ENCODE measurements around the gene SCFD2.

The SCFD2 gene

GRCh38 chr4:53194727-53195126 is 171.1 kb downstream of the SCFD2 start:
- no peak for TF ChIP-seq TAF1 (IDR thresholded peaks at IDR 0.05; ENCODE audit: borderline replicate concordance, insufficient read depth, low read length)
- TF ChIP-seq SIN3A (IDR thresholded peaks at IDR 0.05; ENCODE audit: borderline replicate concordance, insufficient read depth, low read length): no peak
- no peak for TF ChIP-seq FOXP2 (optimal IDR thresholded peaks at IDR 0.05; ENCODE audit: borderline replicate concordance, extremely low read depth, extremely low read length, insufficient read depth)
- no peak for TF ChIP-seq POLR2AphosphoS5 (IDR thresholded peaks at IDR 0.05; ENCODE audit: low read depth, low read length)
- no peak for TF ChIP-seq REST (IDR thresholded peaks at IDR 0.05; ENCODE audit: insufficient read depth in 1 of 2, low read depth in 2 of 2, low read length in 2 of 2)

GRCh38 chr4:53193111-53193510 is 172.8 kb downstream of the SCFD2 start:
- no peak for TF ChIP-seq SIN3A (IDR thresholded peaks at IDR 0.05; ENCODE audit: borderline replicate concordance, insufficient read depth, low read length)
- no peak for TF ChIP-seq TAF1 (IDR thresholded peaks at IDR 0.05; ENCODE audit: borderline replicate concordance, insufficient read depth, low read length)
- no peak for TF ChIP-seq POLR2AphosphoS5 (IDR thresholded peaks at IDR 0.05; ENCODE audit: low read depth, low read length)
- no peak for TF ChIP-seq FOXP2 (optimal IDR thresholded peaks at IDR 0.05; ENCODE audit: borderline replicate concordance, extremely low read depth, extremely low read length, insufficient read depth)
- TF ChIP-seq REST (IDR thresholded peaks at IDR 0.05; ENCODE audit: insufficient read depth in 1 of 2, low read depth in 2 of 2, low read length in 2 of 2): no peak

GRCh38 chr4:53192496-53192895 is 173.4 kb downstream of the SCFD2 start:
- TF ChIP-seq REST (IDR thresholded peaks at IDR 0.05; ENCODE audit: insufficient read depth in 1 of 2, low read depth in 2 of 2, low read length in 2 of 2) (no peak), FOXP2 (optimal IDR thresholded peaks at IDR 0.05; ENCODE audit: borderline replicate concordance, extremely low read depth, extremely low read length, insufficient read depth) (no peak), TAF1 (IDR thresholded peaks at IDR 0.05; ENCODE audit: borderline replicate concordance, insufficient read depth, low read length) (no peak), SIN3A (IDR thresholded peaks at IDR 0.05; ENCODE audit: borderline replicate concordance, insufficient read depth, low read length) (no peak), POLR2AphosphoS5 (IDR thresholded peaks at IDR 0.05; ENCODE audit: low read depth, low read length) (no peak)

- TF ChIP-seq TAF1 (IDR thresholded peaks at IDR 0.05; ENCODE audit: borderline replicate concordance, insufficient read depth, low read length) (no peak), FOXP2 (optimal IDR thresholded peaks at IDR 0.05; ENCODE audit: borderline replicate concordance, extremely low read depth, extremely low read length, insufficient read depth) (no peak), POLR2AphosphoS5 (IDR thresholded peaks at IDR 0.05; ENCODE audit: low read depth, low read length) (no peak), SIN3A (IDR thresholded peaks at IDR 0.05; ENCODE audit: borderline replicate concordance, insufficient read depth, low read length) (no peak), REST (IDR thresholded peaks at IDR 0.05; ENCODE audit: insufficient read depth in 1 of 2, low read depth in 2 of 2, low read length in 2 of 2) (no peak)
These were observed 173.9 kb downstream of the SCFD2 start for GRCh38 chr4:53191997-53192396.

- no peak for TF ChIP-seq FOXP2 (optimal IDR thresholded peaks at IDR 0.05; ENCODE audit: borderline replicate concordance, extremely low read depth, extremely low read length, insufficient read depth)
- TF ChIP-seq TAF1 (IDR thresholded peaks at IDR 0.05; ENCODE audit: borderline replicate concordance, insufficient read depth, low read length): no peak
- TF ChIP-seq POLR2AphosphoS5 (IDR thresholded peaks at IDR 0.05; ENCODE audit: low read depth, low read length): no peak
- TF ChIP-seq SIN3A (IDR thresholded peaks at IDR 0.05; ENCODE audit: borderline replicate concordance, insufficient read depth, low read length): no peak
- no peak for TF ChIP-seq REST (IDR thresholded peaks at IDR 0.05; ENCODE audit: insufficient read depth in 1 of 2, low read depth in 2 of 2, low read length in 2 of 2)
These were observed 176.8 kb downstream of the SCFD2 start for GRCh38 chr4:53189011-53189410.

All from PFSK-1 (cell line).